Brain microvascular endothelial cell (primary cell): ENCODE measurements around the gene TRIM33.

Source experiments
- DNase-seq: peaks from one replicate; pipeline ENCODE4 v3.0.0-alpha.2; 2020
- H3K27ac ChIP-seq: fragments of 250-450 bp; sonication (Bioruptor Pico); 2 replicates; pipeline ENCODE4 v1.5.1; 2020; ENCODE audit warnings: mild to moderate bottlenecking, moderate library complexity
- H3K27me3 ChIP-seq: fragments of 250-450 bp; sonication (Bioruptor Pico); replicated peaks from 2 replicates; pipeline ENCODE4 v1.5.1; 2020; ENCODE audit warnings: mild to moderate bottlenecking
- H3K36me3 ChIP-seq: fragments of 250-450 bp; sonication (Bioruptor Pico); replicated peaks from 2 replicates; pipeline ENCODE4 v1.5.1; 2020; ENCODE audit warnings: mild to moderate bottlenecking
- H3K4me3 ChIP-seq: 2 replicates; pipeline ENCODE4 v1.5.1; 2011; ENCODE audit warnings: low read depth, mild to moderate bottlenecking, control low read depth, low read length, moderate library complexity
- in situ Hi-C: cut with HindIII; loops from 2 replicates; pipeline ENCODE4 v1.10.0; 2017; ENCODE audit warnings: low sequenced_read_pairs, low pct_ligation_motif_present
- TF ChIP-seq, protein P1 (sequence below): IDR thresholded peaks from 2 replicates; pipeline ENCODE4 v1.5.1; 2011; ENCODE audit warnings: low read depth, mild to moderate bottlenecking, moderate library complexity, low read length, control low read depth, inconsistent platforms; ENCODE audit errors: missing control alignments

TRIM33 gene

DNA sequence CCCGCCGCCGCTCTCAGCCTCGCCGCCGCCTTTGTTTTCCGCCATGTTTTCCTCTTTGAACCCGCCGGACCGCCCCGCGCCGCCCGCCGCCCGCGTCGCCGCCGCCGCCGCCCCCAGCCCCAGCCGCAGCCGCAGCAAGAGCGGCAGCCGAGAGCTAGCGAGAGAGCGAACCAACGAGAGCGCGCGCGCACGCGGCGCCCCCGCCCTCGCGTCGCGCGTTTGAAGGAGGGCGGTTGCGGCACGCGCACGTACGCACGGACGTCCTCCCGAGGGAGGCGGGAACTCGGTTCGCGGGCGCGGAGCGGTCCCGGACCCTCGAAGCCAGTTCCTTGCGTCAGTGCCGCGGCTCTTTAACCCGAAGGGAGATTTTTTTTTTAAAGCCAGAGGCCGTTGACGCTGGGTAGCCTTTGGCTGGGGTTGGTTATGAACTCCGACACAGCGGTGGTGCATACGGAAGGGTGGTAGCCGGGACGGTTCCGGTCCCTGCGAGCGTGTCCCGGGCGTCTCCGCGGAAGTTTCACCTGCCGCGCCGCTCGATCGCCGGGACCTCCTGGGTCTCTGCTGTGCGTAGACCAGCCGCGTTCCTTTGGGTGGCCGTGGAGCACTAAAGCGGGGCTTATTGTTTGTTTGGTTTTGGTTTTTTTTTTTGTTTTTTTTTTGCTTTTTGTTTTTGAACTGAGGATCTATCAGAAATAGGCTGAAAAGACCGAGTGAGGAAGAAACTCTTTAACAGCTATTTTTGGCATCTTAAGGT, at the start of gene TRIM33:
Gene TRIM33, minus strand, starts transcription at position 172 of the 754 bp plus-strand sequence. Its CDS starts 127 bp downstream, at position 45.
- H3K27me3 ChIP-seq: no peaks in the 10 kb centered on the region
- peak within 1 kb of the TSS; percentile 97 for H3K4me3 ChIP-seq
- in situ Hi-C loops: no loop called here
- TF ChIP-seq, protein P1, sequence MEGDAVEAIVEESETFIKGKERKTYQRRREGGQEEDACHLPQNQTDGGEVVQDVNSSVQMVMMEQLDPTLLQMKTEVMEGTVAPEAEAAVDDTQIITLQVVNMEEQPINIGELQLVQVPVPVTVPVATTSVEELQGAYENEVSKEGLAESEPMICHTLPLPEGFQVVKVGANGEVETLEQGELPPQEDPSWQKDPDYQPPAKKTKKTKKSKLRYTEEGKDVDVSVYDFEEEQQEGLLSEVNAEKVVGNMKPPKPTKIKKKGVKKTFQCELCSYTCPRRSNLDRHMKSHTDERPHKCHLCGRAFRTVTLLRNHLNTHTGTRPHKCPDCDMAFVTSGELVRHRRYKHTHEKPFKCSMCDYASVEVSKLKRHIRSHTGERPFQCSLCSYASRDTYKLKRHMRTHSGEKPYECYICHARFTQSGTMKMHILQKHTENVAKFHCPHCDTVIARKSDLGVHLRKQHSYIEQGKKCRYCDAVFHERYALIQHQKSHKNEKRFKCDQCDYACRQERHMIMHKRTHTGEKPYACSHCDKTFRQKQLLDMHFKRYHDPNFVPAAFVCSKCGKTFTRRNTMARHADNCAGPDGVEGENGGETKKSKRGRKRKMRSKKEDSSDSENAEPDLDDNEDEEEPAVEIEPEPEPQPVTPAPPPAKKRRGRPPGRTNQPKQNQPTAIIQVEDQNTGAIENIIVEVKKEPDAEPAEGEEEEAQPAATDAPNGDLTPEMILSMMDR: no peak
- DNase-seq: peak; percentile 82
- no peaks in the 10 kb centered on the region for H3K36me3 ChIP-seq
- peak within 1 kb of the TSS; percentile 60 for H3K27ac ChIP-seq

DNA sequence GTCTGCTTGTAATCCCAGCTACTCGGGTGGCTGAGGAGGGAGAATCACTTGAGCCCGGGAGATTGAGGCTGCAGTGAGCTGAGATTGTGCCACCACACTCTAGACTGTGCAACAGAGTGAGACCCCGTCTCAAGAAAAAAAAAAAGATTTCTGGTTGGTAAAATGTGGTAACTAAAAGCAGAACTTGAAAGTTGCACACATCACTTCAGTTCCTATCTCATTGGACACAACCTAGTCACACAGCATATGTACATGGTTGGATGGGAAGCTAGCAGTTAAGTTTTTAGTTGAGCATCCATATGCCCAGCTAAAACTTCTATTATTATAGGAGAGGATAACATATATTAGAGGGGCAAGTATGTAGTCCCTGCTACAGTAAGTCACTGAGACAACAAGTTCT, 48.4 kb upstream of the TRIM33 start:
- Histone ChIP-seq H3K36me3 (no peaks in the 10 kb centered on the region), H3K27me3 (no peaks in the 10 kb centered on the region), H3K4me3 (no peak overlapping the region), H3K27ac (no peak overlapping the region)
- in situ Hi-C loops: no loop called here
- no peak for DNase-seq
- TF ChIP-seq, protein P1: no peak

DNA sequence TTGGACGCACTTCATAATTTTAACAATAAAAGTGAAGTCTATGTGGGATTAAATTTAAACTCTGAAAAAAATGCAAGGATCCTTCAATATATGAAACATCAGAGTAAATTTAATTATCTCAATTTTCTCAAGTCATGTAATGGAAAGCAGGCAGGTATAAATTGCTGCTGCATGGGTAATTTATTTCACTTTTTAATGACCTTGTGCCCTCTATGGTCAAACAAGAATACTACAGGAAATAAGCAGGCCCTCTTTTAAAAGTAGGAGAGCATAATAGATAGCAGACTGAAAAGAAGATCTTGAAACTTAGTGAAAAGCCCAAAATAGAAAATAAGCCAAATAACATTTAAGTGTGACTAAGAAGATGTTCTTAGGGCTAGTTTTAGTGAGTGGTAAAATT, 47.5 kb upstream of the TRIM33 start:
- H3K4me3 ChIP-seq: no peak overlapping the region
- H3K36me3 ChIP-seq: no peaks in the 10 kb centered on the region
- in situ Hi-C loops: no loop called here
- H3K27ac ChIP-seq: no peak overlapping the region
- no peaks in the 10 kb centered on the region for H3K27me3 ChIP-seq
- DNase-seq: no peak
- TF ChIP-seq, protein P1: no peak

DNA sequence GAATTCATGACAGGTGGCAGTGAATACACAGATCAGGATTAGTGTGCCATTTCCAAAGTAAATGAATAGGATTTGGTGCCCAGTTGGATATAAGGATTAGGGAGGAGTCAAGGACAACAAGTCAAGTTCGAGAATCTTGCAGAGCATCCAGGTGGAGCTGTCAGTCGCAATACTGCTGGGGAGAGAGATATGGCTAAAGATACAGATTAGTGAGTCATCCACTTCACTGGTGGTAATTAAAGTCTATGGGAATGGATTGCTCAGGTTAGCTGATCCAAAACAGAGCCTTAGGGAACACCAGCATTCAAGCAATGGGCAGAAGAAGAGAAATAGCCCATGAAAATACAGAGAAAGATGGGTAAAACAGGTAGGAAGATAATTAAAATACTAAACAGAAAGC, 43.6 kb upstream of the TRIM33 start:
- Histone ChIP-seq H3K4me3 (no peak overlapping the region), H3K27me3 (no peaks in the 10 kb centered on the region), H3K36me3 (no peaks in the 10 kb centered on the region), H3K27ac (no peak overlapping the region)
- TF ChIP-seq, protein P1: no peak
- DNase-seq: no peak
- in situ Hi-C loops: no loop called here

DNA sequence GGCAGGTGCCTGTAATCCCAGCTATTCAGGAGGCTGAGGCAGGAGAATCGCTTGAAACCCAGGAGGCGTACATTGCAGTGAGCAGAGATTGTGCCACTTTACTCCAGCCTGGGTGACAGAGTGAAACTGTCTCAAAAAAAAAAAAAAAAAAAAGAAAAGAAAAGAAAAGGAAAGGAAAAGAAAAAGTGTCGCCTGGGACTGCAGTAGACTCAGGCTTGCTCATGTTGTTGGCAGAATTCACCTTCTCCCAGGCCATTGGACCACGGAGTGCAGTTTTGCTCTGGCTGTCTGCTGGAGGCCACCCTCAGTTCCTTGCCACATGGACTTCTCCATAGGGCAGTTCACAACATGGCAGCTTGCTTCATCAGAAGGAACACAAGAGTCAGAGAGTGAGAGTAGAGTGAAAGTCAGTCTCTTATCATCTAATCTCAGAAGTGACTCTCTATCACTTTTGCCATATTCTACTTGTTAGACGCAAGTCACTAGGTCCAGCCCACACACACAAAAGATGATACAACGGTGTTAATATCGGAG, 41.2 kb upstream of the TRIM33 start:
- no peaks in the 10 kb centered on the region for H3K27me3 ChIP-seq
- TF ChIP-seq, protein P1: no peak
- H3K4me3 ChIP-seq: no peak overlapping the region
- no peak overlapping the region for H3K27ac ChIP-seq
- DNase-seq: no peak
- H3K36me3 ChIP-seq: no peaks in the 10 kb centered on the region
- in situ Hi-C loops: no loop called here
